Prostate gland (tissue), 2 donors: ENCODE results near the gene TRAF3IP1. TPM values are rescaled to one million over a fixed set of nuclear protein-coding genes. Genes with fewer than 3 reads are reported as not detected.
"Not testable (repeated sequence)": the region's sequence is repeated elsewhere in the genome, so short reads cannot be mapped to it uniquely, and the experiment has no call there.

Experiments used
- DNase-seq: peaks from one replicate; pipeline ENCODE4 v3.0.0-alpha.2; 2019; ENCODE audit warnings: low spot score
- H3K27ac ChIP-seq, 2 donors: fragments of 200-600 bp; sonication (generic); 2 replicates each; pipeline ENCODE4 v1.5.1; 2017 to 2019
- H3K27me3 ChIP-seq: fragments of 200-600 bp; sonication (generic); replicated peaks from 2 replicates; pipeline ENCODE4 v1.5.1; 2019; ENCODE audit not compliant: insufficient read depth
- H3K36me3 ChIP-seq, 2 donors: fragments of 200-600 bp; sonication (generic); 1 replicate in 1 of 2; 2 replicates in 1 of 2; pipeline versions ENCODE4 v1.5.1 to v1.8.1; 2017 to 2019
- H3K4me1 ChIP-seq: fragments of 200-600 bp; sonication (generic); replicated peaks from 2 replicates; pipeline ENCODE4 v1.5.1; 2019
- H3K4me3 ChIP-seq, 2 donors: fragments of 200-600 bp; sonication (generic); 2 replicates each; pipeline ENCODE4 v1.5.1; 2017 to 2019
- H3K9me3 ChIP-seq: fragments of 200-600 bp; sonication (generic); 2 replicates; pipeline ENCODE4 v1.5.1; 2017
- CTCF ChIP-seq, 4 experiments: fragments of 200-600 bp in 2 of 4; fragments of 450-650 bp in 2 of 4; sonication (generic) in 2 of 4; IDR thresholded peaks; 1 replicate in 3 of 4; 2 replicates in 1 of 4; pipeline ENCODE4 v1.5.1; 2016 to 2019; ENCODE audit warnings: antibody characterized with exemption in 4 of 4, mild to moderate bottlenecking in 2 of 4, moderate library complexity in 2 of 4
- POLR2A ChIP-seq: fragments of 450-650 bp; IDR thresholded peaks from one replicate; pipeline ENCODE4 v1.6.1; 2016; ENCODE audit warnings: antibody characterized with exemption, mild to moderate bottlenecking
- POLR2AphosphoS5 ChIP-seq: sonication (generic); formaldehyde crosslinking; IDR thresholded peaks from one replicate; pipeline ENCODE4 v1.6.1; 2017; ENCODE audit warnings: antibody characterized with exemption
- WGBS: methylation state at CpG from one replicate; pipeline ENCODE4 v1.1.5; 2018; 5-methylcytosine and 5-hydroxymethylcytosine counted together
- intact Hi-C: fragments of 100-400 bp; cut with DNase I; formaldehyde crosslinking; loops from one replicate; pipeline ENCODE4 v1.14.2; 2022
- total RNA-seq, 2 donors: library from RNA; depleted of rRNA; stranded (reverse); fragments of >200 nt; gene quantifications; one replicate each; pipeline ENCODE4 v1.1.0, GENCODE V29; 2016

The TRAF3IP1 gene
- total RNA-seq, 2 donors from 2014 or later, result 14.4 to 18.5 TPM

- H3K9me3 ChIP-seq, result no peaks in the 10 kb centered on the region
- H3K4me1 ChIP-seq, result no peaks in the 10 kb centered on the region
- H3K27ac ChIP-seq, result no peak overlapping the region
- H3K27me3 ChIP-seq, result no peaks in the 10 kb centered on the region
- H3K4me3 ChIP-seq, result no peak overlapping the region
- WGBS, result 84% methylated on average over 4 of the region's 4 CpGs
- TF ChIP-seq CTCF (IDR thresholded peaks at IDR 0.05) (no peak), POLR2A (no peak), POLR2AphosphoS5 (no peak)
- no peak for DNase-seq
- intact Hi-C loops, result no loop called here
- H3K36me3 ChIP-seq, result no peaks in the 10 kb centered on the region
Measured at GRCh38 chr2:238440331-238440730, 120.0 kb downstream of the TRAF3IP1 start.

- no peak for TF ChIP-seq POLR2AphosphoS5
- no peak for TF ChIP-seq POLR2A
- TF ChIP-seq CTCF (IDR thresholded peaks at IDR 0.05), result no peak
- intact Hi-C loops, result no loop called here
- Histone ChIP-seq H3K27me3 (no peaks in the 10 kb centered on the region), H3K27ac (no peak overlapping the region), H3K36me3 (no peaks in the 10 kb centered on the region), H3K9me3 (no peaks in the 10 kb centered on the region), H3K4me3 (no peak overlapping the region), H3K4me1 (no peaks in the 10 kb centered on the region)
- no peak for DNase-seq
- 95% methylated on average over 11 of the region's 11 CpGs for WGBS
Measured at GRCh38 chr2:238440767-238441166, 120.4 kb downstream of the TRAF3IP1 start.

- WGBS, result 62% methylated on average over 17 of the region's 17 CpGs
- no peak for TF ChIP-seq CTCF (IDR thresholded peaks at IDR 0.05)
- TF ChIP-seq POLR2AphosphoS5, result no peak
- no peak for DNase-seq
Measured at GRCh38 chr2:238441262-238442114, 121.2 kb downstream of the TRAF3IP1 start.

GRCh38 chr2:238442257-238442656 is 121.9 kb downstream of the TRAF3IP1 start:
- H3K4me1 ChIP-seq, DNase-seq, intact Hi-C loops, H3K36me3 ChIP-seq, H3K27ac ChIP-seq, H3K9me3 ChIP-seq, H3K27me3 ChIP-seq, H3K4me3 ChIP-seq: not testable (repeated sequence)
- WGBS, result 72% methylated on average over 6 of the region's 6 CpGs

More at GRCh38 chr2:238441262-238442114, 121.2 kb downstream of the TRAF3IP1 start:
- Histone ChIP-seq H3K36me3 (no peaks in the 10 kb centered on the region), H3K27ac (no peak overlapping the region), H3K4me1 (no peaks in the 10 kb centered on the region), H3K9me3 (no peaks in the 10 kb centered on the region), H3K4me3 (no peak overlapping the region), H3K27me3 (no peaks in the 10 kb centered on the region)
- intact Hi-C loops, result no loop called here

- Histone ChIP-seq H3K4me1 (no peaks in the 10 kb centered on the region), H3K9me3 (no peaks in the 10 kb centered on the region), H3K27me3 (no peaks in the 10 kb centered on the region), H3K36me3 (peaks cover 0 to 3% of the 10 kb centered on the region in 2 donors), H3K4me3 (no peak overlapping the region), H3K27ac (no peak overlapping the region)
- TF ChIP-seq POLR2A (no peak), POLR2AphosphoS5 (no peak), CTCF (IDR thresholded peaks at IDR 0.05) (no peak)
- 97% methylated on average over 13 of the region's 13 CpGs for WGBS
- intact Hi-C loops, result no loop called here
- no peak for DNase-seq
Measured at GRCh38 chr2:238444242-238444641, 123.9 kb downstream of the TRAF3IP1 start.
